Stimulated activated CD8-positive, alpha-beta memory T cell treated with anti-CD3 and anti-CD28 coated beads, Interleukin-4, amount 100 ng/mL, for 1 hour (primary cell): ENCODE results near the gene WDFY2.

Experiments
- DNase-seq, 2 donors: peaks; one replicate each; pipeline ENCODE4 v3.0.0-alpha.2; 2020; ENCODE audit warnings: low read depth in 2 of 2, low spot score in 1 of 2

WDFY2 gene

DNA sequence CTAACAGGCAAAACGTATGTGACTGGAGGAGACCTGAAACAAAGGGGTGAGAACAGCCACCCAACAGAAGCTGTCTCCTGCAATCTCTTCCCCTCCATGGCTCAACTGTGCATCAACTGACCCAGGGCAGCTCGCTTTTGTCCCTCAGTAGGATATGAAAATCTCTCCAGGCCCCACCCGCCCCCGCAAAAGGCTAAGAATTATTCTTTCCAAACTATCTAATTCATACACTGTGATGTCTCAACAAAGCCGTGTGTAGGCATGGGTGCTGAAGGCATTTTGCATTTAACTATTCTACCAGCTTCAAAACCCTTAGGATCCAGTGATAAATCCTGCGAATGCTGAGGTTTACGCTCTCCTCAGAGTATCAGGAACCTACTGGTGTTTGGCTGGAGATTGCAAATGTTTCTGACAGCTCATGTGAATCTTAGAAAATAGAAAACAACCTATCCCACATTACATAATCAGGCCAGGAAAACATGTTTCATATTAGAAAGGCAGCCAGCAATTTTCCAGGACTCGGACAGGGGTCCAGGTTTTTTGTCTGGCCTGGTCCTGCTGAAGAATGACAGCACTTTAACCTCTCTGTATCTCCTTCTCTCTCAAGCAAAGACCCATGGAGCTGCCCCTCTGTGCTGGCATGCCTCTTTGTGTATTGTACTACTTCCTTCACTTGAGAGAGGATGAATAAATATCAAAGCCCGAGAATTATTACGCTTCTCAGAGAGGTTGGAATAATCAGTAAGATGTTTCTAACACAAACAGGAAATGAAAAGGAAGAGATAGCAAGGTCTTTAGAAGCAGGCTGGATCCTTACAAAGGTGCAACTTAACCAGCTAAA lies 202.4 kb downstream of the WDFY2 start:
- no peak for DNase-seq

DNA sequence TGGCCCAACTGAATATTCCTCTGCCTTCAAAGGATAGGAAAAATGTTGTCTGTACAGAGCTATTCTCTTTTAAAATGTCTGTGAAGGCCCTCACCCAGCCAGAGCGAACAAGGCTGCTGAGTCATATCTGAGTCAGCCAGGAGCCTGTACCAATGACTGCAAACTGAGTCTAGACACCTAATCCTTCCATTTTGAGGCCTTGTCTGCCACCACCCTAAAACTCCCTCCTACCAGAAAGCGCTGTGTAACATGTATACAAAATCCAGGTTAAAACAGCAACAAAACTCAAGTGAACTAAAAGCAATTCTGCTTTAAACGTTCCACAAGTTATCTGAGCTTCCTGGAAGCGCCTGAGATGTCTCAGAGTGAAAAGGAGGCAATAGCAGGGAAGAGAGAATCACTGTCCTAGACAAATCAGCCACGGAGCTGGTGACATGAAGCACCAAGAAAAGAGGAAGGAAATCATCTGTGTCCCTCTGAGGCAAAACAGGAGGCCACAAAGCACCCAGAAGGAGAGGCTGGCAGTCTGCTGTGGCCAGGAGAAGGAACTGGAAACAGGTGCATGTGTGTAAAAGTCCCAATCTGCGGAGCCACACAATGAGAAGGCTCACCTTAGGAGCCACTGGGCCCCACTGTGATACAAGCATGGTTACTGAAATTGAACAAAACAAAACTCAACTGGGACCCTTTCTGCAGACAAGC lies 209.5 kb downstream of the WDFY2 start:
- DNase-seq: no peak

DNA sequence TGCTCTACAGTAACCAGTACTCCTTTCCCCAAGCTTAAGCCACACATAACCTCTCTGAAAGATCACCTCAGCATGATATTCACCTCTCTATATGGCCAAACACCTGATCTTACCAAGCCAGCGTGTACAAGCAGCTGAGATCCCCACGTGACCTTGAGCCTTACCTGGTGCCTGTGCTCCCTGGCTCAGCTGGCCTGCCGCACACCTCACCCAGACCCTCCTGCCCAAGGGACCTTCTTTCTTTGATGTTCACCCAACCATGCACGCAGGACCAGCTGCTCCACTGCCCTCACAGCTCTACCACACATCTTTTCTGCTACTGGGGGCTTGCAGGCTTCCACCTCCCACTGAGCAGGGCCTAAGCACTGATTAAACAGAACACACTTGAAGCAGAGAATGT lies 210.7 kb downstream of the WDFY2 start:
- DNase-seq: no peak

DNA sequence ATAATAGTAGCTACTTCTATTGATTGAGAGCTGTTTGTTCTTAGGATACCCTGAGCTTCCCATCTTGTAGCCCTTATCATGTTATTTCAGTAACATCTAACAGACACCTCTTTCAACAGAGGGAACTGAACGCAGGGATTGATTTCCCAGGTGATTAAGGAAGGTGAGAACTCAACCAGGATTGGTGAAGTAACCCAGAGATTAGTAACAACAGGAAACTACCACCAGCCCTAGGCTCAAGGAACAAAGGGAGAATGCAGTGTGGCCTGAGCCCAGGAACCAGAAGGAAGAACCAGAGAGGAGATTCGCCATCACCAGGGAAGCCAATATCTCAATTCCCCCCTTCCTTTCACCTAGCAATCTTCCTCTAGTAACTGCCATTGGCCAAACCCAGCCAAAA lies 211.2 kb downstream of the WDFY2 start:
- no peak for DNase-seq

DNA sequence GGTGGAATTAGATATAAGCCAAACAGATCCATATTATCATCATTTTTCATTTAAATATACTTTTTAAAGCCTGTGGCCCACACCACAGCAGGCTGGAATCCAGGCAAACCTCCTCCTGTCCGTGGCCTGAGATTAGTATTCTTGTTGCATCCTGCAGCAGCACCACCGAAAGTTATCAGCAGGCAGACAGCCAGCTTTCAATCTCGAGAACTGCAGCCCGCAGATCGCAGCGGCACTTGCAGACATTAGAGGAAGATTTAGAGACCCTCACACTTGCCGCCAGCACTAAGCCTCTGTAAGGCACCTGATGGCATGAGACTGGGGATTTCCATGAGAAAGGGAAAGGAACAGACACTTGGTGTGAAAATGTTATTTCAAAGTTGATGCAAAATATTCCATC lies 212.3 kb downstream of the WDFY2 start:
- no peak for DNase-seq

DNA sequence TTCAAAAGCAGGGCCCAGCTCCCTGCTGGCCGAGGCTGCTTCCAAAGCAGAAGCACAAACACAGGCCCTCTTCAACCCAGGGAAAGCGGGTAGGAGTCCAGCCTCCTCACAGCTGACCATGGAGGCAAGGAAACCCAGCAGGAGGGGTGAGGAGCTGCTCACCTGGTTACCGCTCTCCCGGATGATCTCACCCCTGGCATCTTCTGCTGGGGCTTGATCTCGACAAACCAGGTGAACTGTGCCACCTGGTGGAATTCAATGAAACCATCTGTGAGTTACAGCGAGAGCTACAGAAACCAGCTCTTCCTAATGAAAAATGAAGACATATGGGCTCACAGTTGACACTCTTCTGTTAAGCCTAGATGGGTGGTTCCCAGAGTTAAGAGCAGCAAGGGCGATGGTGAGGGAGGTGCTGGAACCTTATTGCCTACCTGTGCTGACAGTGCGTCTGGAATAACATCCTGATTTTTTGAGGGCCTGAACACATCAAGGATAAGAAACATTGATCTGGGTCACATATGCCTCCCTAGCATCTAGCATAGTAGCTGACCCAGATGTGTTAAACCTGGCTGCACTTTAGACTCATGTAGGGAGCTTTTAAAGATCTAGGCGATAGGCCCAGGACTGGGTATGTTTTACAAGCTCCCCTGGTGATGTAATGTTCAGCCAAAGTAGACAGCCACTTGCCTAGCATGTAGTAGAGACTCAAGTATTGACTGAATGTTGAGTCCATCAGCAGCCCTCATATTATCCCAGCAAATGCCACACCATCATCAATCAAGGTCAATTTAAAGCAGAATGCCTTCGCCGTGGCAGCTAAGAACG lies 213.6 kb downstream of the WDFY2 start:
- peak in 1 of 2 donors; percentile 18 for DNase-seq

DNA sequence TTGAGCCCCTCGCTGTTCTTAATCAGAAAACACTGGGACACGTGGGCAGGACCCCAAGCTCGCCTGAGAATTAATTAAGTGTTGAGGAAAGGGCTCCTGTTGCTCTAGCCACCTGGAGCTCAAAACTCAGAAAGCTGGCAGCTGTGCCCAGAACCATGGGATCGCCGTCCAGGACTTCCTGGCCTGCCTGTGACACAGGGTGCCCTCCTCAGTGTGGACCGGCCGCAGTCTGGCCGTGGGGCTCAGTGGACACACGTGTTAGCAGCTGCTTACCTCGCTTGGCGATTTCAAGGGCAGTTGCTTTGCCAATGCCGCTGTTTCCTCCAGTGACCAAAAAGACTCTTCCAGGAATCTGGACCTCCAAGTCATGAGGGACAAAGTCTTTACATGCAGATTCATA lies 215.0 kb downstream of the WDFY2 start:
- no peak for DNase-seq

DNA sequence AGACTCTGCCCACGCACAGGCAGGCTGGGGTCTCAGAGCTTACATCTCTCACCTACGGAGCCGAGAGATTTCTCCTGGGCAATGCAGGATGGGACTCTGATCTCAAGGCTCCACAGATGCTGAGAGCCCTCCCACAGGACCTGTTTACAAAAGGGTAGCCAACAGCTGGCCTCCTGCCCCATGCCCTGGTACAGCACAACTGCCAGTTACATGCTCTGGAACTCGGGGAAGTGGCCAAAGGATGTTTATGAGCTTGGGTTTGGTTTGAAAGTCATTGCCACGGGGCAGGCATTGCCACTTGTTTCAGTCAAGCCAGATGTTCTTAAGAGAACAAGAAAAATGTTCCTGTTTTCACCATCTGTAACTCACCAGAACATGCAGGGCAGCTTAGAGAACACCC lies 216.2 kb downstream of the WDFY2 start:
- no peak for DNase-seq

DNA sequence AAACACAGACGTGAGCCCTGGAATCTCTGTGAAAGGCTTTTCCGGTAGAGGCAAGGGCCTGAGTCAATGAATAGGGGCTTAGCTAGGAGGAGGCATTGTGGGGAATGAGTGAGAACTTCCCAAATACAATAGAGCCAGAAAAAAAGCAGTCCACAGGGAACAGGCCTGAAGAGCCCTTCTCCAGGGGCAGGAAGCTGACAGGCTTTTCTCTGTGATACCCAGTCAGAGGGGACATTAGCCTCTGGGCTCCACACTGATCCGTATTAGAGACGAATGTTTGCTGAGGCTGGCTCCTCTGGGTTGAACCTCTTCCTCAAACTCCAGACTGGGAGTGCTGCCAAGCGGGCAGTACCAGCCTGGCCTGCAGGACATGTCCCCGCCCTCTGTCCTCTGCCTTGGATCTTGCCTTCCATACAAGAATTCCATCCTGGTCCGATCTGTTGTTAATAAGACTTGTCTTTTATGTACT lies 217.4 kb downstream of the WDFY2 start:
- DNase-seq: no peak

DNA sequence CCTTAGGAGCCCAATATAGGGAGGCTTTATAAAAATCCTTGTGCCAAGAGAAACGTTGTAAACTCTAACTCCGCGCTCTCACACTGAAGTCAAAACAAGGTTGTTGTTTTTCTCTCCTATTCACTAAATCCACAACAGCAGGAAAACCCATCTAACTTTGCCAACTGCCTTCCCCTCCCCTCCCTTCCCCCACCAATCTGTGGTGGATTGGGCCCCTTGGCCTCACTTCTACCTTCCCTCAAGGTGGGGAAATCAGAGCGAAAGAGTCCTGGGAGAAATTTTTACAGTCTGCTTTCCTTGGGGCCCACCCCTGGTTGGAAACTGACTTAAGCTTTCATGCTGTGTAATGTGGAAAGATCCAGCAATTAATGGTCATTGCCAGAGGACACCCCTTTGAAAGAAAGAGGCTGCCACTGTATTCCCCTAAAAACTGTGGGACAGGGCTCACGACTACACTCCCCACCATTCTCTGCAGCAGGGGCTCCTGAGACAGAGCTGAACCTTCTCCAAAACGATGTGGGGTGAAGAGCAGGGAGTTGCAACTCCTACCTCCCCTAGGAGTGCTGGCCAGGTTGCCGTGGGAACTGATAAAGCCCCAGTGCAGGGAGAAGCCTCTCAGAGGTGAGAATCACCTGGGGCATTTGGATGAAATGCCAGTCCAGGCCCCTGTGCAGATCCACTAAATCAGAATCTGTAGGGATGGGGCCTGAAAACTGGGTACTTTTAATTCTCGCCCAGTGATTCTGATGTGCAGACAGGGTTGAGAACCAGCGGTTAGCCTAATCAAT lies 218.6 kb downstream of the WDFY2 start:
- no peak for DNase-seq

DNA sequence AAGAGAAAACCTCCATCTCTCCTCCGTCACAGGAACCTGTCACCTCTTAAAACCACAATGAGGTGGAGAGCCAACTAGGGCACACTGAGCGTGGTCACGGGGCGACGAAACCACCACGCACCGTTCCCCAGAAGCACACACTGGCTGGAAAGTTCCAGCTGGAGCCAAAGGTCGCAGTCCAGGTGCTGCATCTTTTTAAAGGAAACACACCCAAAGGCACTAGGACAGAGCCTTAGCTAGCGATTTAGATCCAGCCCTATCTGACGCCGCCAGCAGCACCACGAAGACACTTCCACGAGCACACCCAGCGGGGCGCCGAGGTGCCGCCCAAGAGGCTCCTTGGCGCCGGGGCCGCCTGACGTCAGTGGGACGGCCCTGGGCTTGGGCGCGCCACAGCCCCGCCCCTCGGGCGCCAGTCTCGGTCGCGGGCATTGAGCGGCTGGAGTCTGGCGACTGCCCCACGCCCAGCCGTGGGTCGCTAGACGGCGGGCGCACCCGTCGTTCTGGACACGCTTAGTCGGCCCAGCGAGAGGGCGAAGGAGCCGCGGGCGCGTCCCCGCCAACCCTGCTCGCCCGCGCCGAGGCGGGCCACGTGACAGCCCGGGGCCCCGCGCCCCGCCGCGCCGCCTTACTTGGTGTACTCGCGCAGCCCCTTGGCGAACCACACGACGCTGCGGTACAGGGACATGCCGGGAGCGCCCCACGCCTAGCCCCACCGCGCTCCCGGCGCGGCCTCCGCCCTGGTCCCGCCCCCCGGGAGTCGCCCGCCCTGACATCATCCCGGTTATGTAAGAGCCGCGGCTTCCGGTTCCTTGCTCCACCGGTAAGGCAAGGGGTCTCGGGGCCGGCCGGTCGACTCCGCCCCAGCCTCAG lies 219.4 kb downstream of the WDFY2 start, which contains the start of gene DHRS12:
DHRS12 (minus strand) TSS at position 742 of the 873 bp plus-strand sequence. CDS start 4,504 bp downstream, outside the sequence.
- peak; percentile 75 to 77 for DNase-seq

DNA sequence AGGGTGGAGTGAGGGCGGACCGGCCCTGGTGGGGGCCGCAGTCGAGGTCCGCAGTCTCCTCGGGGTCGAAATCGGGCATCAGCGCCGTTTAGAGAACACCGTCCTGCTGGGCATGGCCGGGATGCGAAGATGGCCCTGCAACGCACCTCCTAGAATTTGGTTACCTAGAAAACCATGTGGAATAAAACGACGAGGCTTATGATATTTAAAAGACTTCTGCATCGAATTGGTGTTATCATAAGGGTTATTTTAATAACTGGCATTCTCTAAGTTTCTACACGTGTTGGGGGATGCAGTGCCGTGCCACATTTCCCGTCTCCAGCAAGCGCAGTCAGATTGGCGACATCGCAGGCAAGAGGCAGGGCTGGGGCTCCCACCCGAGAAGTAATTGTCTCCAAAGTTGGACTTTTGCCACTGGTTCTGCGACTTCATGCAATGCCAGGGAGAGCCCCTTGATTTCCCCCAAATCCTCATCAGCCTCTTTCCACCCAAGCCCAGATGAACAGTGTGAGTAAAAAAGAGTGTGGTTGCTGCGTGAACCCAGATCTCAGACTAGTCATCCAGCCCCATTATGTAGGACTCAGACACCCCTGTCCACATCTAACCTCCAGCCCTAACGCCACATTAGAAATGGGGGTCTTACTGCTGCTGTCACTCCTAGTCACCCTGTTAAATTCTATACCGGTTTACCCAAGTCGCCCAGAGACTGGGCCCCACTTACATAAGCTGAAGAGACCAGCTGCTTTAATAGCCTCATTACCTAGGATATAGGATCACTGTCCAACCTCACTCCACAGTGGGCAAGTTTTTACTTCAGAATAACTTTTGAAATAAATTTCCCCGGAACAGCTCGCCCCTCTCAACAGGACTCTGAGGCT lies 220.3 kb downstream of the WDFY2 start:
- peak in 1 of 2 donors; percentile 17 for DNase-seq

DNA sequence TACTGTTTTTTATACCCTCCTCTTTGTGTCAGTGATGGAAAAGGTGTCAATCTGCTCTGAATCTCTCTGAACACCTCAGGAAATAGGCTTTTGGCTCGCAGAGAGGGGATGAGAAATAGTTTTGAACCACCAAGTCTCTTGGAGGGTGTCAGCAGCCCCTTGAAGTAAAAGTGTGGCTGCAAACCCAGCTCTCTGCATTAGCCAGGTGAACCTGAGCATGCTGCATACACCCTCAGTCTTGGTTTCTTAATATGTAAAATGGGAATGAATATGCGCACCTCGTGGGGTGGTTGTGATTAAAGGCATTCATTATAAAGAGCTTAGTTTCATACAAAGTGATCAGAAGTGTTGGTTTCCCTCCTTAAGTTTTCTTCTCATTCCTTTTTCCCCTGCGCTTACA lies 221.1 kb downstream of the WDFY2 start:
- DNase-seq: no peak

DNA sequence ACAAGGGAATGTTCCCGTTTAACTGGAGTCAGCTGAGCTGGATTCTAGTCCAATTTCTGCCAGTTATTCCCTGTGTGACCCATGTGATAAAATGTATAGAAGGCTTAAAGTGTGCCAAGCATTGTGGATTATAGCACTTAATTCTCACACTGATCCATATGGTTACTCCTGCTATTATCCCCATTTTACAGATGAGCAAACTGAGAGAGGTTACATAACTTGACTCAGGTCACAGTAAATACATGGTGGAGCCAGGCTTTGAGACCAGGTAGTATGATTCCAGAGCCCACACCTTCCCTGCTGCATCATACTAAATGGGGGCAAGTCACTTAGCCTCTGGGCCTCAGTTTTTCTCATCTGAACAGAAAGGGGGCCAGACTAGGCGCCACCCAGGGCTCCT lies 221.7 kb downstream of the WDFY2 start:
- DNase-seq: no peak

DNA sequence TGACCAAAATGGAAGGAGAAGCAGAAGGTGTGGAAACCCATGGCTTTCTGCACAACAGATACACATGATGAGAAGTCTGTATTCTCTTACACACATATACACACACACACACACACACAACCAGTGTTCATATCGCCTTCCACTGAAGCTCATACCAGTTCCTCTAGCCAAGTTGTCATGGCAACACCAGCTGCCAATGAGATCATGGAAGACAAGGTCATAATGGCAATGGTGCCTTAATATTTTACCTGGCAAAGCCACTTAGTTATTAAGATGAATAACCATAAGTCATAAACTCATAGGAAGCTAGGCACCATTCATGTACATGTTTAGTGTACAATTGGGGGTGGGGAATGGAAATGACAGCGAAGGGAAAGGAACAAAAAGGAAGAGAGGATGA lies 222.3 kb downstream of the WDFY2 start:
- no peak for DNase-seq

DNA sequence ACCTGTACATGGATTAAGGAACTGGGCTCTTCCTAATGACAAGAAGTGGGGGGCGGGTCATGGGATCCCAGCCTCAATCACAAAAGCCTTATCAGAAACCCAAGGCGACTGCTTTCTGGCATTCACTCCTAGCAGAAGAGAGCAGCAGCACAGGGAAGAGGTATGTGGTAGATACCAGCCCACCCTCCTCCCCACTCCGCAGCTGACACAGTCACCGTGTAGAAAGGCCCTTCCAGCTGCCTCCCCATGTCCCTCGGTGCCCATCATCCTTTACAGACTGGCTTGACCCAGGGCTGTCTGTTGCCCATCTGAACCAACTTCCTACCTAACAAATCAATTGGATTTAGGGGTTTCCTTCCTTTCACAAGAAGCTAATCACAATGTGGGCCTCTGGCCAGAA lies 222.8 kb downstream of the WDFY2 start:
- no peak for DNase-seq

DNA sequence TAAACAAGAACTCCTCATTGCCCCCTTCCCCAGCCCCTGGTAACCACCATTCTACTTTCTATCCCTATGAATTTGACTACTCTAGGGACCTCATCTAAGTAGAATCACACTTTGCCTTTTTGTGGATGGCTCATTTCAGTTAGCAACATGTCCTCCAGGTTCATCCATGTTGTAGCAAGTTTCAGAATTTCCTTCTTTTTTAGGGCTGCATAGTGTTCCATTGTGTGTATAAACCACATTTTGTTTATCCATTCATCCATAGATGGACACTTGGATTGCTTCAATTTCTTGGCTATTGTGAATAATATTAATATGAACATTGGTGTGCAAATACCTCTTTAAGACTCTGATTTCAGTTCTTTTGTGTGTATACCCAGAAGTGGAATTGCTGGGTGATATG lies 224.5 kb downstream of the WDFY2 start:
- DNase-seq: no peak

DNA sequence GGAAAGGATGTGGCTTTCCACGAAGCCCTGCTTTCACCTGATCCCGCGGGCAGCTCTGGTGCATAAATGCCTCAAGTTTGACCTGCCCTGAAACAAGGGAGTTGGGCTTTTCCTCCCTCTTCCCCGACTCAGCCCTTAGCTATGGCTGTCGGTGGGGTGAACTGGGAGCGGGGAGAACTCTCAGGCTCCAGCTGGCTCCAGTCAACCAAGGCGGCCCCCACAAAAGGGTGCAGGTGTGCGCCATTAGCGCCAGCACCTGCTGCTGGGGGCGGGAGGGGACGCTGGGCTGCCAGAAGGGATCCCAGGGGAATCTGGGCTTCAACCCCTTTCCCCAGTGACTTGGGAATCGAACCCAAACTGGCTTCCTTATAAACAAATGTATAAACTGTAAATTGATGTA lies 226.8 kb downstream of the WDFY2 start:
- DNase-seq: no peak

DNA sequence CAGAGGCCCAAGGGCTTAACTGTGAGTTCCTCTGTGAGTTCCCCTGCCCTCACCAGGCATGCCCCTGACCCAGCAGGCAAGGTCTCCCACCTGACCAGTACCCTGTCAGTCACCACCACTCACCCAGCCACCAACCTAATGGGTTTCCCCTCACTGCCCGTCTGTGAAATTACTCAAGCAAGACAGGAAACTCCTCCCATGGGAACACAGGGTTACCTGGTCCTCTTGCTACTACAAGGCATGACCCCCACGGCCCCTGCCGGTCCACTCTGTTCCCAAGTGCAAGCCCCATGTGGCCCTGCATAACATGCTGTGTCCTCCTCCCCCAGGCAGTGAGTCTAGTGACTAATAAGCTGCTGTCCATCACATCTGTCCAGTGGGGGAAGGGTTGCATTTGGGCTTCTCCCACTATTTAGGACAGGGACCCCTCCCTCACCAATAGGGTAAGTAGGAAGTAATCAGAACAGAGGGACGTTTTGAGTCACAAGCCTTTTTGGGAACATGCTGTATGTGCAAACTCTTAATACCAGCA lies 227.7 kb downstream of the WDFY2 start:
- no peak for DNase-seq
